NCI-H2196 treated with DMSO at 0.1 percent for 48 hours (cell line): ENCODE measurements around the gene LDB3.

ENCODE experiments used
- DNase-seq: peaks from one replicate; lab custom pipeline; 2025; ENCODE audit not compliant: unreplicated experiment; lab: John Stamatoyannopoulos, UW

Gene LDB3

GRCh38 chr10:86757113-86757972, 89.0 kb downstream of the LDB3 start:
- no peak for DNase-seq

DNA sequence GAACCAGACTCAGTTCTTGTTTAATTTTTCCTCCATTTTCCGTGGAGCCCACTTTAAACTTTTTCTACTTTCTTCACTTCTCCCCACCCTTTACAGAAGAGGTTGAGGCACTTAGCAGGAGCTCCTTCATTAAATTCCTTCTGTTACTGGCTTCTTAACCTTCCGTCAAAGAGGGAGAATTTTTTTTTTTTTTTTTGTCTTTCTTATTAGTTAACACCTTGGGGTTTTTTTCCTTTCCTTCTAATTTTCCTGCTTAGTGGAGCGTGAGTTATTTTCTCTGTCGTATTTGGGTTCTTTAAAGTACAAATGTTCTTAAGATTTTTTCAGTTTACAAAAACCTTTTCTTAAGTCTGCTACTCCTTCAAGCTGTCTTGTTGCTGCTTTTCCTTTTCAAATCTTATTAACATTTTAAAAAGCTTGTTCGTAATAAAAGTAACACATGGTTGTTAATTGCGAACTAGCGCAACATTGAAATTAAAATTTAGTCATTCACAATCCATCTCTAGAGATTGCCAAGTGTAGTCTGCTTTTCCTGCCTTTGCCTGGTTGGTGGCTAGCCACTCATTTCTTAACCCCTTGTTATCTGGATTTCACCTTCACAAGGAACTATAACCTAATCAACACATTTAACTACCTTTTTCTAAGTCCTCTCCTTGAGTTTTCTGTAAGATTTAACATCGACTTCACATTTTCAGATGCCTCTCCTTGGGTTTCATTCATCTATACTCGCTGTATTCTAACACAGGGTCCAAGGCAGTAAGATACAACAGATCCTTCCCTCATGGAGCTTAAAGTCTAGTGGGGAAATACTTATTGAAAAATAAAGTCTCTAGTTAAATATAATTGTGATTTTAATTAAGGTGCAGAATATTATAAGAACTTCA, 90.1 kb downstream of the LDB3 start:
- no peak for DNase-seq

- DNase-seq = no peak
Measured at GRCh38 chr10:86759073-86759672, 90.9 kb downstream of the LDB3 start.

GRCh38 chr10:86763404-86763803, 95.1 kb downstream of the LDB3 start:
- DNase-seq = no peak

DNA sequence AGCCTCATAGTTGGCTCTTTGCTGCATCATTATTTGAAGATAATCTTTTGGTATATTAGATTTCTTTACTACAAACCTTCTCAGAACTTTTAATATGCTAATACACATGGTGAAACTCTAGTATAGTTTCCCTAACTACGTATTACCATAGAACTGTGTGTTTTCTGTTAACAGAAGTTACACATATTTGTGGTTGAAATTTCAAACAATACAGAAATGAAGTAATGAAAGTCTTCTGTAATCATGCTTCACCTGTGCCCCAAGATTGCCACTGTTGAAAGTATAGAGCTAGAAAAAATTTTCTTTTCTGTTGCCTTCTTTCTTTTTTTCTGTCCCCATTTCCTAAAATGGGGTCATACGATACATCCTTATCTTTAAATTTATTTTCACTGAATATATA, 97.2 kb downstream of the LDB3 start:
- DNase-seq = no peak

DNA sequence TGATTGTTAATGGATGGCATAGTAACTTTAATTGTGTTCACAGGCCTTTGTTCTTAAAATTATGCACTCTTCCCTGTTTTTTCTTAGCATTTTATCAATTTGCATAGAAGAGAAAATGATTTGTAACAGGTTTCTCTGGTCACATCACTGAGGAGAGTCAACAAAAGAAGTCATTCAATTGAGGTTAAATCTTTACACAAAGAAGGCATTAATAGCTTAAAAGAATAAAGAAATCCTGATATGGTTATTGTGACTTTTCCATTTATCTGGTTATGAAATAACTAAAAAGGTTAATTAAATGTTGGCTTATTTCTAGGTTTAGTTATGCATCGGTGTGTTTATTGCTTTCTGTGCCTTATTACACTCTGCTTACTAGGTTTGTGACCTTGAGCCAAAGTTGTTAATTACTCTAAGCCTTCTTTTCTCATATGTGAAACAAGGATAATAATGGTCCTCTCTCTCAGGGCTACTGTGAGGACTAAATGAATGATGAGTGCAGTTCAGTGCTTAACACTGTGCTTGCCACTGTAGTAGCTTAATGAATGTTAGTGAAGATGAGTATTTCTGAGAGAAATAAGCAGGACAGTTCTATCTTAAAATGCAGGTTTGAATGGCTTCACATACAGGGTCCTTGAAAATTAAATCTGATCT, 100.2 kb downstream of the LDB3 start:
- DNase-seq = no peak

- no peak for DNase-seq
Measured at GRCh38 chr10:86769991-86770390, 101.7 kb downstream of the LDB3 start.

GRCh38 chr10:86770412-86770960, 102.2 kb downstream of the LDB3 start:
- no peak for DNase-seq

GRCh38 chr10:86773498-86773897, 105.2 kb downstream of the LDB3 start:
- no peak for DNase-seq

- DNase-seq = no peak
Measured at GRCh38 chr10:86775056-86775869, 107.0 kb downstream of the LDB3 start.

- DNase-seq = no peak
Measured at GRCh38 chr10:86775870-86776180, 107.5 kb downstream of the LDB3 start.

DNA sequence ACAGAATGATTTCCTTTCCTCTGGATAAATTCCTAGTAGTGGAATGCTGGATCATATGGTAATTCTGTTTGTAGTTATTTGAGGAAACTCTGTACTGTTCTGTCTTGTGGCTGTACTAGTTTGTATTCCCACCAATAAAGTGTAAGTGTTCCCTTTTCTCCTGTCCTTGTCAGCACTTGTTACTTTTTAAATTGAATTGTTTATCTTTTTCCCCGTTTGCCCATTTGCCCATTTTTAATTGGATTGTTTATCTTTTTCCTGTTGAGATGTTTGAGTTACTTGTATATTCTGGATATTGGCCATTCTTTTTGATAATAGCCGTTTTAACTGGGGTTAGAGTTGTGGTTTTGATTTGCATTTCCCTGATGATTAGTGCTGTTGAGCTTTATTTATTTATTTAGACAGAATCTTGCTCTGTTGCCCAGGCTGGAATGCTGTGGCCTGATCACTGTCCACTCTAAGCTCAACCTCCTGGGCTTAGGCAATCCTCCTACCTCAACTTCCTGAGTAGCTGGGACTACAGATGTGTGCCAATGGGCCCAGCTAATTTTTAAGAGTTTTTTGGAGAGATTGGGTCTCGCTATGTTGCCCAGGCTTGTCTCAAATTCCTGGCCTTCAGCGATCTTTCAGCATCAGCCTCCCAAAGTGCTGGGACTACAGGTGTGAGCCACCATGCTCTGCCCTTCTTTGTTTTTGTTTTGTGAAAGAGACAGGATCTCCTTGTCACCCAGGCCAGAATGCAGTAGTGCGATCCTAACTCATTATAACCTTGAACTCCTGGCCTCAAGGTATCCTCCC, 111.1 kb downstream of the LDB3 start:
- no peak for DNase-seq

- no peak for DNase-seq
Measured at GRCh38 chr10:86782701-86783418, 114.5 kb downstream of the LDB3 start.

GRCh38 chr10:86785037-86785436, 116.7 kb downstream of the LDB3 start:
- DNase-seq = no peak
